ENCODE data around the gene RBPMS2.
"Not testable (repeated sequence)": the region's sequence is repeated elsewhere in the genome, so short reads cannot be mapped to it uniquely, and the experiment has no call there.

Gene RBPMS2

GRCh38 chr15:64775551-64776401, at the start of gene RBPMS2:
TSS of gene RBPMS2 (minus strand) at chr15:64775589. CDS start at chr15:64775319, 270 bp downstream.
- TF ChIP-seq GATA1 (IDR thresholded peaks at IDR 0.05; ENCODE audit: low read depth, low read length) (no peak), POLR2A (IDR thresholded peaks at IDR 0.05; ENCODE audit: low read length) (no peak)
- no peak for DNase-seq

GRCh38 chr15:64824929-64825430, 49.6 kb upstream of the RBPMS2 start:
- TF ChIP-seq POLR2A (IDR thresholded peaks at IDR 0.05; ENCODE audit: low read length) (no peak), GATA1 (IDR thresholded peaks at IDR 0.05; ENCODE audit: low read depth, low read length) (no peak)
- DNase-seq: peak; percentile 63 to 76

GRCh38 chr15:64816452-64816851, 41.1 kb upstream of the RBPMS2 start:
- TF ChIP-seq GATA1 (IDR thresholded peaks at IDR 0.05; ENCODE audit: low read depth, low read length) (no peak), POLR2A (IDR thresholded peaks at IDR 0.05; ENCODE audit: low read length) (no peak)
- DNase-seq: no peak

- not testable (repeated sequence) for DNase-seq
Observed at GRCh38 chr15:64814965-64815364, 39.6 kb upstream of the RBPMS2 start.

DNA sequence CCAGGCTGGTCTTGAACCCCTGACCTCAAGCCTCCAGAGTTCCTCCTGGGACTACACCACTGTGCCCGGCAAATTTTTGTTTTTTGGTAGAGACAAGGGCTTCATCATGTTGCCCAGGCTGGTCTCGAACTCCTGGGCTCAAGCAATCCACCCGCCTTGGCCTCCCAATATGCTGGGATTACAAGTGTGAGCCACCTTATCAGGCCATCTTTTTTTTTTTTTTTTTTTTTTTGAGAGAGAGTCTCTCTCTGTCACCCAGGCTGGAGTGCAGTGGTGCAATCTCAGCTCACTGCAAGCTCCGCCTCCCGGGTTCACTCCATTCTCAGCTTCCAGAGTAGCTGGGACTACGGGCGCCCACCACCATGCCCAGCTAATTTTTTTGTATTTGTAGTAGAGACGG, 38.9 kb upstream of the RBPMS2 start:
- DNase-seq: not testable (repeated sequence)

GRCh38 chr15:64813075-64813474, 37.7 kb upstream of the RBPMS2 start:
- no peak for TF ChIP-seq GATA1 (IDR thresholded peaks at IDR 0.05; ENCODE audit: low read depth, low read length)
- TF ChIP-seq POLR2A (IDR thresholded peaks at IDR 0.05; ENCODE audit: low read length): no peak
- peak; percentile 66 to 82 for DNase-seq

GRCh38 chr15:64810497-64811326, 35.3 kb upstream of the RBPMS2 start:
- TF ChIP-seq POLR2A (IDR thresholded peaks at IDR 0.05; ENCODE audit: low read length) (no peak), GATA1 (IDR thresholded peaks at IDR 0.05; ENCODE audit: low read depth, low read length) (no peak)

GRCh38 chr15:64809649-64810496, 34.5 kb upstream of the RBPMS2 start:
- peak; percentile 60 to 81 for DNase-seq
- TF ChIP-seq POLR2A (IDR thresholded peaks at IDR 0.05; ENCODE audit: low read length) (no peak), GATA1 (IDR thresholded peaks at IDR 0.05; ENCODE audit: low read depth, low read length) (no peak)

More at GRCh38 chr15:64810497-64811326, 35.3 kb upstream of the RBPMS2 start:
- DNase-seq: no peak

DNA sequence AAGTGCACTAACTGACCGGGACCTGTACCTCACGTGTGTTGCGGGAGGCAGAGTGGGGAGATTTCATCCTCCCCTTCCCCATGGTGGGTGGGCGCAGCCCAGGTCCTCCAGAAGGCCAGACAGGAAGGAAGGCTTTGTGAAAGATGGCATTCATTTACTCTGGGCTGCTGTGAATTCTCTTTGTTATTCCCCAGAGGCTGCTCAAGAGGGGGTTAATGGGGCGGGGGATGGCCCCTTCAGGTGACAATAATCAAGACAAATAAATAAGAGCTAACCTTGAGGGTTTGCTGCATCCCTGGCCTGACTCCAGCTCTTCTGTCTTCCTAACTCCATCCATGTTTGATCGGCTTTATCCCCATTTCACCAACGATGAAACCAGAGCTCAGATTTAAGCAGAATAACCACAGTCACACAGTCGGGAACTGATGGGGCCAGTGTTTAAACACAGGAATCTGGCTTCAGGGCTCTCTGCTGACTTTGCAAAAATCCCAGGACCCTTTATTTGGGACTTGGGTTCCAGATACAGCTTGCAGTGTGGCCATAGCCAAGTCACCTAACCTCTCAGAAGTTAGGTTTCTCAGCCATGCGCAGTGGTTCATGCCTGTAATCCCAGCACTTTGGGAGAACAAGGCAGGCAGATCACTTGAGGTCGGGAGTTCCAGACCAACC, 33.5 kb upstream of the RBPMS2 start:
- TF ChIP-seq GATA1 (IDR thresholded peaks at IDR 0.05; ENCODE audit: low read depth, low read length): no peak
- DNase-seq: no peak

DNA sequence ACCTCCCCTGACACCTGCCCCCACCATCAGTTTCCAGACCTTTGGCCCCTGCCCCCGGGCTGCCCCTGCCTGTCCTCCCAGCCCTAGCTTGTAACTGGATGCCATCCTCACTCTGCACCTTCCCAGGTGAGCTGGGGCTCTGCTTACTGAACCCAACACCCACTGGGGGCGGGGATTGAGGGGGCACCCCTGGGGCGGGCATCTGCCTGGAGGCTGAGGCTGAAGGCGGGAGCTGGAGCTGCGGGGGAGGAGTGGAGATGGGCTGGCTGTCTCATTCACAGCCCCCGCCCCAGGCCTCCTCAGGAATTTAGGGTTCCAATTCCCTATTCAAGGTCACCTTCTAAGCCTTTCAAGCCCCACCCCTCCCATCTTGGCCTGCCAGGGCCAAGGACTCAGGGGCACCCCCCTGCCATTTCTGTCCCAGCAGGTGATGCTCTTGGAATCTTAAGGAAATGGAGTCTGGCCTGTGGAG, 32.4 kb upstream of the RBPMS2 start:
- no peak for TF ChIP-seq GATA1 (IDR thresholded peaks at IDR 0.05; ENCODE audit: low read depth, low read length)
- no peak for TF ChIP-seq POLR2A (IDR thresholded peaks at IDR 0.05; ENCODE audit: low read length)
- DNase-seq: no peak

- no peak for TF ChIP-seq GATA1 (IDR thresholded peaks at IDR 0.05; ENCODE audit: low read depth, low read length)
- no peak for TF ChIP-seq POLR2A (IDR thresholded peaks at IDR 0.05; ENCODE audit: low read length)
- DNase-seq: no peak
Observed at GRCh38 chr15:64807051-64807749, 31.8 kb upstream of the RBPMS2 start.

DNA sequence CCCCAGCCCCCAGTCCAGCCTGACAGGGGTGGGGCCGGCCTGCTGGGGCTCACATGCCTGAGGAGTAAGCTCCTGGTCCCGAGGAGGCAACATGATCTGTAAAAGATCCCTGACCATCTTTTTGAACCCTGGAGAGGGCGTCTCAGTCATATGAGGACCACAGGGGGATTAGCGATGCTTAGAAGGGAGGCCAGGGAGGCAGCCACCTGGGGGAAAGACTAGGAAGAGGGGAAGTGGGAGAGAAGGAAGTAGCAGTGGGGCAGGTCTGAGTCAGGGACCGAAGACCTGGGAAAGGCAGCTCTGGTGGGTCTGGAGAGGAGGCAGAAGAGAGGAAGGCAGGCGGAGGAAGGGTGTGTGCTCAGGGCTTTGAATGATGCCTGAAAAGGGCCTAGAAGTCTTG, 31.1 kb upstream of the RBPMS2 start:
- no peak for TF ChIP-seq POLR2A (IDR thresholded peaks at IDR 0.05; ENCODE audit: low read length)
- TF ChIP-seq GATA1 (IDR thresholded peaks at IDR 0.05; ENCODE audit: low read depth, low read length): no peak
- no peak for DNase-seq

GRCh38 chr15:64804619-64805018, 29.2 kb upstream of the RBPMS2 start:
- TF ChIP-seq POLR2A (IDR thresholded peaks at IDR 0.05; ENCODE audit: low read length) (no peak), GATA1 (IDR thresholded peaks at IDR 0.05; ENCODE audit: low read depth, low read length) (no peak)
- DNase-seq: no peak

All from erythroblast (primary cell).